ENCODE data around the gene LCP2. TPM values are rescaled to one million over a fixed set of nuclear protein-coding genes. Genes with fewer than 3 reads are reported as not detected.

Gene LCP2
- total and polyA plus RNA-seq, 2 donors (not counting 1 experiment from before 2014, with no cell fraction given): 11.7 to 13.9 TPM

DNA sequence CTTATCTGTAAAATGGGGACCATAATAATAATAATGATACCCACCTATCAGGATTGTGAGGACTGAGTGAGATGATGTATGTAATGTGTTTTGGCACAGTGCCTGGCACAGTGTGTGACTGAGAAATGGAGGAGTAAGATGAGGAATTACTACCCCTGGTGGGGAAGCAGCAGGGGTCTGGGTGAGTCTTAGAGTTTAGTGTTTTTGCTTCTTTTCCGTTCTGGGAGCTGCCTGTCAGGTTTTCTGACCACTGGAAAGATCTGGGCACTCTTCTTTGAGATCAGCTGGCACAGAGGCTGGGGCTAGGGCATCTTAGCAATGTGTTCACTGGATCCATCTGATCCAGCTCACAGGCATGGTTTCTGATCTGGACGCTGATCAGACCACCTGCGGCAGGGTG is 8.5 kb downstream of the LCP2 start:
- Histone ChIP-seq H3K4me3 (ENCODE audit: control extremely low read depth in 1 of 5, extremely low read depth in 1 of 5, insufficient read depth in 1 of 5, low read depth in 2 of 5, low read length in 4 of 5) (no peak overlapping the region), H3K36me3 (replicated peaks in 1 of 2; ENCODE audit: control extremely low read depth in 1 of 2, control insufficient read depth in 1 of 2, extremely low read depth in 1 of 2, insufficient read depth in 2 of 2, low read length in 1 of 2) (peaks cover 0 to 4% of the 10 kb centered on the region in 2 experiments), H3K4me1 (ENCODE audit: control insufficient read depth in 2 of 2, insufficient read depth in 2 of 2, low read length in 2 of 2) (peaks cover 18 to 28% of the 10 kb centered on the region in 2 donors), H3K79me2 (ENCODE audit: control insufficient read depth, insufficient read depth, low read length) (no peaks in the 10 kb centered on the region), H3K9ac (ENCODE audit: low read length) (no peak overlapping the region), H3K27ac (ENCODE audit: low read length in 2 of 2) (no peak overlapping the region), H3K27me3 (replicated peaks in 1 of 4; ENCODE audit: control extremely low read depth in 1 of 4, control insufficient read depth in 3 of 4, insufficient read depth in 4 of 4, low read length in 3 of 4) (peaks cover 0 to 14% (median 5%) of the 10 kb centered on the region in 4 experiments), H3K9me3 (ENCODE audit: control extremely low read depth in 1 of 3, control insufficient read depth in 2 of 3, insufficient read depth in 1 of 3, low read length in 2 of 3) (peaks cover 0 to 6% (median 6%) of the 10 kb centered on the region in 3 donors), H4K20me1 (ENCODE audit: control insufficient read depth, insufficient read depth, low read length, poor library complexity, severe bottlenecking) (no peaks in the 10 kb centered on the region), H2AFZ (ENCODE audit: insufficient read depth, low read depth, low read length, poor library complexity, severe bottlenecking) (no peak overlapping the region), H3K4me2 (replicated peaks; ENCODE audit: low read depth, low read length, poor library complexity, severe bottlenecking) (no peak overlapping the region)
- ChIA-PET CTCF (interaction anchor here (0.9 kb wide), 1 partner anchor 49 kb away, joined by 4 read pairs; no protein-coding TSS in a partner anchor), POLR2A (interaction anchor here (0.9 kb wide), 1 partner anchor 10 kb away, joined by 3 read pairs; no protein-coding TSS in a partner anchor)
- Mint-ChIP-seq H3K27me3 (peaks cover 22% of the 10 kb centered on the region), H3K4me3 (no peak overlapping the region), H3K4me1 (peaks cover 29% of the 10 kb centered on the region), H3K9me3 (ENCODE audit: insufficient read depth) (peaks cover 3% of the 10 kb centered on the region), H3K27ac (no peak overlapping the region)
- TF ChIP-seq EZH2 (IDR thresholded peaks at IDR 0.05; ENCODE audit: borderline replicate concordance, insufficient read depth, low read depth, low read length, poor library complexity, severe bottlenecking): no peak
- DNase-seq (no peak), ATAC-seq (ENCODE audit: low read depth) (no peak)
- intact Hi-C loops (cut with micrococcal nuclease): no loop called here
- 100% methylated on average over 3 of the region's 3 CpGs for WGBS (ENCODE audit: insufficient coverage)

DNA sequence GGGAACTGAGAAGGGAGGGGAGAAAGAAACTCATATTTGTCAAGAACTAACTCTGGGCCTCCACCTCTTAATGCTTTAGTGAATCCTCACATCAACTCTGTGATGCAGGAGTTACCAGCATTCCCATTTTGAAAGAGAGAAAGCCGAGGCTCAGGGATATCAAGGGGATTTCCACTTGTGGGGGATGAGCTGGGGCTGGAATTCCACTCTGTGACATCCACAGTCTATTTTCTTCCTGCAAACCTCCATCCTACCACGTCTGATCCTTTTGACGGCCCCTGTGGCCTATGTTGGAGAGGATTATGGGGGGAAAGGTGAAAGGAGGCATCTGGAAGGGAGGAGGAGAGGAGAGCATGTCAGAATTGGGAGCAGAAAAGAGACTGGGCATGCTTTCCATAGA is 9.0 kb downstream of the LCP2 start:
- intact Hi-C loops (cut with micrococcal nuclease): no loop called here
- Mint-ChIP-seq H3K4me3 (no peak overlapping the region), H3K27ac (no peak overlapping the region), H3K4me1 (peaks cover 24% of the 10 kb centered on the region), H3K27me3 (peaks cover 22% of the 10 kb centered on the region), H3K9me3 (ENCODE audit: insufficient read depth) (peaks cover 6% of the 10 kb centered on the region)
- no peak overlapping the region for H2AFZ ChIP-seq (ENCODE audit: insufficient read depth, low read depth, low read length, poor library complexity, severe bottlenecking)
- peaks cover 3 to 10% (median 8%) of the 10 kb centered on the region in 3 donors for H3K9me3 ChIP-seq (ENCODE audit: control extremely low read depth in 1 of 3, control insufficient read depth in 2 of 3, insufficient read depth in 1 of 3, low read length in 2 of 3)
- no peak for DNase-seq
- 100% methylated on average over 1 of the region's 3 CpGs for WGBS (ENCODE audit: insufficient coverage)
- no peak for ATAC-seq (ENCODE audit: low read depth)
- H3K79me2 ChIP-seq (ENCODE audit: control insufficient read depth, insufficient read depth, low read length): no peaks in the 10 kb centered on the region
- H3K4me1 ChIP-seq (ENCODE audit: control insufficient read depth in 2 of 2, insufficient read depth in 2 of 2, low read length in 2 of 2): peaks cover 12 to 23% of the 10 kb centered on the region in 2 donors
- TF ChIP-seq EZH2 (IDR thresholded peaks at IDR 0.05; ENCODE audit: borderline replicate concordance, insufficient read depth, low read depth, low read length, poor library complexity, severe bottlenecking): no peak
- TF ChIP-seq, protein P1, sequence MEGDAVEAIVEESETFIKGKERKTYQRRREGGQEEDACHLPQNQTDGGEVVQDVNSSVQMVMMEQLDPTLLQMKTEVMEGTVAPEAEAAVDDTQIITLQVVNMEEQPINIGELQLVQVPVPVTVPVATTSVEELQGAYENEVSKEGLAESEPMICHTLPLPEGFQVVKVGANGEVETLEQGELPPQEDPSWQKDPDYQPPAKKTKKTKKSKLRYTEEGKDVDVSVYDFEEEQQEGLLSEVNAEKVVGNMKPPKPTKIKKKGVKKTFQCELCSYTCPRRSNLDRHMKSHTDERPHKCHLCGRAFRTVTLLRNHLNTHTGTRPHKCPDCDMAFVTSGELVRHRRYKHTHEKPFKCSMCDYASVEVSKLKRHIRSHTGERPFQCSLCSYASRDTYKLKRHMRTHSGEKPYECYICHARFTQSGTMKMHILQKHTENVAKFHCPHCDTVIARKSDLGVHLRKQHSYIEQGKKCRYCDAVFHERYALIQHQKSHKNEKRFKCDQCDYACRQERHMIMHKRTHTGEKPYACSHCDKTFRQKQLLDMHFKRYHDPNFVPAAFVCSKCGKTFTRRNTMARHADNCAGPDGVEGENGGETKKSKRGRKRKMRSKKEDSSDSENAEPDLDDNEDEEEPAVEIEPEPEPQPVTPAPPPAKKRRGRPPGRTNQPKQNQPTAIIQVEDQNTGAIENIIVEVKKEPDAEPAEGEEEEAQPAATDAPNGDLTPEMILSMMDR (IDR thresholded peaks at IDR 0.05): no peak
- ChIA-PET CTCF (no interaction called here), POLR2A (no interaction called here)
- peaks cover 0 to 14% (median 5%) of the 10 kb centered on the region in 4 experiments for H3K27me3 ChIP-seq (replicated peaks in 1 of 4; ENCODE audit: control extremely low read depth in 1 of 4, control insufficient read depth in 3 of 4, insufficient read depth in 4 of 4, low read length in 3 of 4)
- no peak overlapping the region for H3K27ac ChIP-seq (ENCODE audit: low read length in 2 of 2)
- no peak overlapping the region for H3K9ac ChIP-seq (ENCODE audit: low read length)
- no peak overlapping the region for H3K4me3 ChIP-seq (ENCODE audit: control extremely low read depth in 1 of 5, extremely low read depth in 1 of 5, insufficient read depth in 1 of 5, low read depth in 2 of 5, low read length in 4 of 5)
- no peaks in the 10 kb centered on the region for H4K20me1 ChIP-seq (ENCODE audit: control insufficient read depth, insufficient read depth, low read length, poor library complexity, severe bottlenecking)
- no peak overlapping the region for H3K4me2 ChIP-seq (replicated peaks; ENCODE audit: low read depth, low read length, poor library complexity, severe bottlenecking)
- peaks cover 0 to 4% of the 10 kb centered on the region in 2 experiments for H3K36me3 ChIP-seq (replicated peaks in 1 of 2; ENCODE audit: control extremely low read depth in 1 of 2, control insufficient read depth in 1 of 2, extremely low read depth in 1 of 2, insufficient read depth in 2 of 2, low read length in 1 of 2)

Measured in B cell (primary cell).